Glomerular endothelial cell (primary cell): ENCODE measurements around the gene WNT4. TPM values are rescaled to one million over a fixed set of nuclear protein-coding genes. Genes with fewer than 3 reads are reported as not detected.

ENCODE experiments used
- DNase-seq: peaks from one replicate; pipeline ENCODE4 v3.0.0-alpha.2; 2011; ENCODE audit warnings: low read depth, low spot score; ENCODE audit errors: extremely low read depth
- total RNA-seq: library from RNA; depleted of rRNA; stranded (reverse); fragments of >200 nt; gene quantifications from 2 replicates; pipeline ENCODE4 v1.2.3, GENCODE V29; 2015

WNT4 gene
- total RNA-seq, 1 donor from 2014 or later, result 0.29 TPM

DNA sequence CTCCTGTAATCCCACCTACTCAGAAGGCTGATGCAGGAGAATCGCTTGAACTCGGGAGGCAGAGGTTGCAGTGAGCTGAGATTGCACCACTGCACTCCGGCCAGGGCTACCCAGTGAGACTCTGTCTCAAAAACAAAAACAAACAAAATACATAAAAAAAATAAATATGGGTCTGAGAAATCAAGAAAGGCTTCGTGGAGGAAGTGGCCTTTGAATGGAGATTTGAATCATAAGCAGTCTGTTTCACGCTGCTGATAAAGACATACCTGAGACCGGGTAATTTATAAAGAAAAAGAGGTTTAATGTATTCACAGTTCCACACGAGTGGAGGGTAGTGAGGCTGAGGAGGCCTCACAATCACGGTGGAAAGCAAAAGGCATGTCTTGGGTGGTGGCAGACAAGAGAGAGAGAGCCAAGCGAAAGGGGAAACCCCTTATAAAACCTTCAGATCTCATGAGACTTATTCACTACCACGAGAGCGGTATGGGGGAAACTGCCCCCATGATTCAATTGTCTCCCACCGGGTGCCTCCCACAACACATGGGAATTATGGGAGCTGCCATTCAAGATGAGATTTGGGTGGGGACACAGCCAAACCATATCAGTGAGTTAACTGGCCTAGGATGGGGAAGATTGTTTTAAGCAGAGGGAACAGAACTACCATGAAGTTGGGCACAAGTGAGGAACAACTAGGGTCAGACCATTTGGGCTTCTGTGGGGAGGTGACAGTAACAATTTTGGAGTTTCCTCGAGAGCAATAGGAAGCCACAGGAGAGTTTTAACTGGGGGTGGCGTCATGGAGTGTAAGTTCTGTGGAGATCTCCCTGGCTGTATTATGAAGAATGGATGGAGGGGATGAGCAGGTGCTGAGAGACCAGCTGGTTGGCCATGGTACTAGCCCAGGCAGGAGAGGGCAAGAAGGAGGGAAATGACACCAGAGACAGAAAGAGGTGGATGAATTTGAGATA, 22.2 kb upstream of the WNT4 start:
- no peak for DNase-seq

DNA sequence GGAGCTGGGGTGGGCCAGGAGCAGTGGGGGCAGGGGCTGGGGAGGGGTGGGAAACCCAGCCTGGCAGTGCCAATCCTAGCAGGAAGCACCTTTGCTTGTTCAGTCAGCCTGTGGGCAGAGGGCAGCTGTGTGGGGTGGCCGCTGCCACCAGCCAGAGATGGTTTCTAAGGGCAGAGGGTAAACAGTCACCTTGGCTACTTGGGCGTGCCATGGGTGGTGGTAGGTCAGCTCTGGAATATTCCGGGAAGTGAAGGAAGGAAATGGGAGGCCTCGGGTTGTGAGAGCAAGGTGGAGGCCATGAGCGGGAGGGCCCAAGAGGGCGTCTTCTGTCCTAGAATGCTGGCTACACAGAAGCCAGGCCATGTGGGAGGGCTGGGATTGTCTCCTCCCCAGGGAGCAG, 20.7 kb upstream of the WNT4 start:
- no peak for DNase-seq

DNA sequence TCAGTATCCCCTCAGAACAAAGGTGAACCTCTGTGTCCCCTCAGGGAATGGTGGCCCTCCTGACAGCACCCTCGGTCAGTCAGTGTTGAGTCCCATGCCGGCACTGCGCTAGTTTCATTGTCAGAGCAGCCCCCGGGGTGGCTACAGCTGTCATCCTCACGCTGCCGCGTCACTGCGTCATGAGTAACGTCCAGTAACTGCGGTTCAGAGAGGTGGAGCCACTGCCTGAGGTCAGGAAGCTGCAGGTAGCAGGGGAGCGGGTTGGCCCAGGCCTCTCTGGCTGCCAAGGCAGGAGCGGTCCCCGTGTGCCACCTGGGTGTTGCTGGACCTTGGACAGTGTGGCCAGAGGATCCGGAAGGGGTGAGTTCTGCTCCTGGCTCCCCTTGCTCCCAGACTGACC, 20.2 kb upstream of the WNT4 start:
- no peak for DNase-seq

DNA sequence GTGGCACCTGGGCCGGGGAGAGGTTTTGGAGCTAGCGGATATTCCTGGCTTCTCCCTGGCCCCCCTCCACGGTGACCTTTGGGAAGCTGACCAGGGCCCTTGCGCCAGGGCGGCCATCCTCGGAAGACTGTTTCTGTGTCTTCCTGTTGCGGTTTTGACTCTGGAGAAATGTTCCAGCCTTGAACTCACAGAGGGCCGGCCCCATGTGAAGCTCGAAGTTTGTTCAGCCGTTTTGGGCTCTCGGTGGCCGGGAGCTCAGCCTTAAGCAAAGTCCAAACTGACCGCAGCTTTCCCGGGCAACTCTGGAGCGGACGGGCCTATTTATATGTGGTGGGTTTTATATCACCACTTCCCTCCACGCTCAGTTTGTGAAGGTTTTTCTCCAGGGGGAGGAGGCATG, 17.0 kb upstream of the WNT4 start:
- no peak for DNase-seq

DNA sequence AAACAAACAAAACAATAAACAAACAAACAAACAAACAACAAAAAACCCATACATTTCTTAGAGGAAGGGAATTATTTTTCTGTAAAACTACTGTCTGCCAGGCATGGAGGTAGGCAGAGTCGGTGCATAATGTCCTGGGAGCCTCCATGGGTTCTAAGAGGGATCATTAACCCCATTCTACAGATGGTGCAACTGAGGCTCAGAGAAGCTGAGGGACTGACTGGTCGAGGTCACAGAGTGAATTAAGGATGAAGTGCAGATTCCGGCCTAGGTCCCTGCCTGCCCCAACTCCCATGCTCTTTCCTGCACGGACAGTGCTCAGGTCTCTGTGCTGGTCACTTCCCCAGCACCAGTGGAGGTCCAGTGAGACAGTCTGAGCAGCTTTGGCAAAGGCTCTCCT, 15.8 kb upstream of the WNT4 start:
- no peak for DNase-seq

DNA sequence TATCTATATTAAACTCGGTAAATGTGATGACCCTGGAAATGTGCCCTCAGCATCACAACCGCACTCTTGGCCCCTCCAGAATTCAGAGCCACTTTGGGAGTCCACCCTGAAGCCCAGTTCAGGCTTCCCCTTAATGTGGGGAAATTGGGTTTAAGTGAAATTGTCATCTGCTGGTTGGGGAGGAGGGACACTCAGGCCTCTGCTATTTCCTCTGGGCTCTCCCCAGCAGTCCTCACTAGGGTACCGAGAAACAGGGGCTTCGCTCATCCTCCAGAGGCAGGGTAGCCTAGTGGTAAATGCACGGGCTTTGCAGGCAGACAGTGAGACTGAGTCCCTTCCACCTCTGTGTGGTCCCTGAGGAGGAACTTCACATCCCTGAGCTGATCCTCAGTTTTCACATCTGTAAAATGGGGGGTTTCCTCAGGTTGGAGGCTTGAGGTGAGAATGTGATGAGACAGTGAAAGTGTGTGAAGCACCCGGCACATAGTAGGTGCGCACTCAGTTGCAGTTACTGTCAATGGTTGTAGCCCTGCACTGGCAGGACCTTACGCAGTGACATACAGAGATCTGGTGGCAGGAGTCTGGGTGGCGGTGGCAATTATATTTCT, 14.6 kb upstream of the WNT4 start:
- DNase-seq, result no peak

DNA sequence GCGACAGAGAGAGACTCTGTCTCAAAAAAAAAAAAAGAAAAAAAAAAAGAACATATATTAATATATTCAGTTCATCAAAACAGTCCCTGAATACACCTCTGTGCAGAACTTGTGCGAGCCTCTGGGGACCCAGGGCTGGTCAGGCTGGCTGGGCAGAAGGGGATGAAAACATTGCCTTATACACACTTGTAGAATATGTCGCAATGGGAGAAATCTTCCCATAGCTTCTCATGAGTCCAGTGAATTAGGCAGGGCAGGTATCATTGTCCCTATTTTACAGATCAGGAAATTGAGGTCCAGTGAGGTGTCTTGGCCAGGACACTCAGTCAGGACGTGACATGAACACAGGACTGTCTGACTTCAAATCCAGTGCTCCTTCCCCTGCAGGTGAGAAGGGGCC, 12.6 kb upstream of the WNT4 start:
- no peak for DNase-seq

DNA sequence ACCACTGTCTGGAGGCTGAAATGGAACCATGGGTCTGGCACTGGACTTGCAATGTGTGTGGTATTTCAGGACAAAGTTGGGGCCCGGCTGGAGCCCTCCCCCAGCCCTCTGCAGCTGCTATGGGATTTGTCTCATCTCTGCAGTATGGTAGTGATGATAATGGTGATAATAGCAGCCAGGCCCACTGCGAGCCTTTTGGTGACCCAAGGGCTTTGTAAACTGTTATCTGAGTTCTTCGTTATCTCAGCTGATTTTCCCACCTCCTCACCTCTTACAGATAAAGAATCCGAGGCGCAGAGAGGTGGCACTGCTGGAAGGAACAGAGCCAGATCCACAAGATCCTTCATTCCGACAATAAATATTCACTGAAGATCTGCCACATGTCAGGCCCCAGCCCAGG, 11.7 kb upstream of the WNT4 start:
- DNase-seq, result no peak

DNA sequence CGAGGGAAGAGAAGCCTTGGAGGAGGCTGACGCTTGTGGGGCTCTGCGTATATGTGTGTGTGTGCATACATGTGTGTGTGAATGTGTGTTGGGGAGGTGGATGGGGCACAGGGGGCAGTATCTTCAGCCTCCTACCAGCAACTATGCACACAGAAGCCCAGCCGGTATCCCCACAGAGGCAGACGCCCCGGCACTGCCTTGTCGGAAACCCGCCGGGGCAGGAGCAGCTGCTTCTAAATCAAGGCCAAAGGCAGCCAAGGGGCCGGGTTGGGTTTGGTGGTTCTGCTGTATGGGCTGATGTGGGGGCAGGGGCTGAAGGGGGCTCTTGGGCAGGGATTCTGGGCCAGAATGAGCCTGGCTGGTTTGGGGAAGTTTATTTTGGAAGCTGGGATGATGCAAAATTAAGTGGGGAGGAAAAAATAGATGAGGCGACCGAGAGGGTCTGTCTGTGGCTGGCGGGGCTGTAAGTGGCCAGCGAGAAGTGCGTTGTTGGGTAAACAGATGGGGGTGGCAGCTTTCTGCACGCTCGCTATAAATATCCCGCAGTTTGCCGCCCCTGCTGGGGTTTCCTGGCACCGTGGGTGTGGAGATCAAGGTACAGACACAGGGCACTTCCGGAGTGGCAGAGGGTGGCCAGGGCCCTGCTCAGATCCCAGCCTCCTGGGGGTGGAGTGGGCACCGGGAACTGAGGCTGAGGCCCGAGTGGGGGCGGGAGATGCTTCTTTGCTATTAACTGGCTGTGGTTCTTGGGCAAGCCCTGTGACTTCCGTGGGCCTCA, 11.0 kb upstream of the WNT4 start:
- no peak for DNase-seq

DNA sequence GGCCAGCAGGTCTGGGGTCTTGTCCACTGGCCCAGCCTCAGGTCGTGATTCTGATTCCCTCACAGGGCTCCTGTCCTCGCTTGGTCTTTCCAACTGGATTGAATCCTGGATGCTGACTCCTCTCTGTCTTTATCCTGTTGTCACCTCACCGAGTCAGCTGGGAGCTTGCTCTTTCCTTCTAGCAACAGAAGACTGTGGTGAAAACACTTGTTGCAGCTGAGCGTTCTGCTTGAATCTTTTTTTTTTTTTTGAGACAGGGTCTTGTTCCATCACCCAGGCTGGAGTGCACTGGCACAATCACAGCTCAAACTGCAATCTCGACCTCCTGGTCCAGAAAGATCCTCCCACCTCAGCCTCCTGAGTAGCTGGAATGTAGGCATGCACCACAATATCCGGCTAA, 8.0 kb upstream of the WNT4 start:
- DNase-seq, result no peak

DNA sequence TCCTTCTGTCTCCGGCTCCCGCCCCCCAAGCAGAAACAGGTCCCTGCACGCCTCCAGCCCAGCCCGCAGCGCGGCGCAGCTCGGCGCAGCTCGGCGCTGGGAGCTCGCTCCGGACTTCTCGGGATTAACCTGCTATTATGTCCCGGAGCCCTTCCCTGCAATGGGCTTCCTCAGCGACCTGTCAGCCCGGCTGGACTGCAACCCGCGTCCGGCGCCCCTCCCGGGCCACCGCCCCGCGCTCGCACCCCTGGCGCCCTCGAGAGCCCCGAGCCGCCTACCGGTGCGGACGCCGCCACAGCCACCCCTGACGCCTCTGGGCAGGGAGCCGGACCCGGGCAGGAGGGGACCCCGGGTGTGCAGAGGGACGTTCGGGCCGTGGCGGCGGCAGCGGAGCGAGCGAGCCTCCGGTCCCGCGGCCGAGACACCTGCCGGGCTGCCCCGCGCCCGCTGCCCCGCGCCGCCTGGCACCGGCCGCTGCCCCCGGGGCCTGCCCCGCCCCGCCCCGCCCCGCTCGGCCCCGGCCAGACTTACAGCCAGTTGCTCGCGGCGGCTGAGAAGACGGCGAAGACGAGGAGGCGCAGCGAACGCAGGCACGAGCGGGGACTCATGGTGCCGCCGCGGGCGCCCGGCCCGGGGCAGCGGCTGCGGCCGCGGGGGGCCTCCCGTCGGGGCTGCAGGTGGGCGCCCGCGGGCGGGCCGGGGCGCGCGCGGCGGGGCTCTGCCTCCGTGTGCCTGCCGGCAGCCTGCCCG, 407 bp downstream of the WNT4 start:
- DNase-seq, result no peak

DNA sequence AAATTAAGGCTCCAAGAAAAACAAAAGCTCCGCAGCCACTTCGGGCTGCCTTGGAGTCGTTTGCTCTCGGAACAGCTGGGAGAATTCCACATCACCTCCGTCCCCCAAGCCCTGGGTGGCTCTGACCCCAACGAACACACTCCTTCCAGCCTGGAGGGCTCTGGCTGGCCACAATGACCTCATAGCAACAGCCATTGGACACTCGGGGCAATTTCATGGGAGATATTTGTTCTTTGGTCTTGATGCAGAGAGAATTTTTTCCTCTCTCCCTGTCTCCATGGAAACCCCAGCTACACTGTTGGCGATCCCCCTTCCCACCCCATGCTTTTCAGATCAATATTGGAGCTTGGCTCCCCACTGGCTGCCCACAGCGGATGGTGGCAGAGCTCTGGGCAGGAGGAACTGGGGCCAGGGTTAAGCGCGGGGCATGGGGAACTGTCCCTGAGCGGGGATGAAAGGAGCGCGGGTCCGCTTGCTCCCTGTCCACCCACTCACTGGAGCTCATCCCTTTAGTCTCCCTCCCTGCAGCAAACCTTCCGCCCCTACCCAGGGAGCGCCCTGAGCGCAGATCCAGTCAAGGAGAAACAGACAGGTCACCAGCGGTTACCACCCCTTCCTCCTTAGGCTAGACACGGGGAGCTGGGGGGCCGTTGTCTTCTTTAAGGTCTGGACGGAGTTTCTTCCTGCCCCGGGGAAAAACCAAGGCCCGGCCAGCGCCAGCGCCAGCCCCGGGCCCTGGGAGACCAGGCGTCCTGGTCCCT, 1.2 kb downstream of the WNT4 start:
- no peak for DNase-seq

DNA sequence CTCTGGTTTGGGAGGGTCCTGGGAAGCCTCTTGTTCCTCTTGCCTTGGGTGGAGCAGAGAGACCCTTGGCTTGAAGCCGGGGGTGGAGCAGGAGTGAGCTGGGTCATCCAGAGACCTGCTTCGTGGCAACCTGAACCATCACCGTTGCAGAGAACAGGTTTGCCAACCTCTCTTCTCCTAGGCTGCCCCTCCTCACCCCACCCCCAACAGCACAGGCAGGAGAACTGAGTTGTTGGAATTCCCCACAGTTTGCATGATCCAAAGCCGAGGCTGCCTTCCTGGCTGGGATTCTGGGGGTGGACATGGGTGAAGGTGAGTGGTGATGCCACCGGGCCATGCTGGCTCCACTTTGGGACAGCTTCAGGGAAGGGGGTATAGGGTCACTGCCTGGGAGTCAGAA, 2.2 kb downstream of the WNT4 start:
- no peak for DNase-seq

DNA sequence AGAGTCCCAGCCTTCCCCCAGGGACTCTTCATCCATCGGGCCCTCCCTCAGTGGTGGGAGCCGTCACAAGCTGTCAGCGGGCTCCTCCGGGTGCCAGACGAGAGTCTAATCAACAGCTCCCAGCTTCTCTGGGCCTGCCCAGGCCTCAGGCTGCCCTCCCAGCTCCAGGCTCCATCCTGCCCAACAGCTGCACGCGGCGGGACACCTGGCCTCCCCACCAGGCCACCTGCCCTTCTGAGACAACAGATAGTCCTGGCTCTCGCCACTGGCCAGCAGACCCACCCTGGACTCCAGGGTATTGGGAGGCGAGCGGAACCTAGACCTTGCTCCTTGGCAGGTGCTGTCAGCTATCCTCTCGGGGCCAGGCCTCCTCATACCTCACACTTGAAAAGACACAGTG, 3.1 kb downstream of the WNT4 start:
- DNase-seq, result no peak

DNA sequence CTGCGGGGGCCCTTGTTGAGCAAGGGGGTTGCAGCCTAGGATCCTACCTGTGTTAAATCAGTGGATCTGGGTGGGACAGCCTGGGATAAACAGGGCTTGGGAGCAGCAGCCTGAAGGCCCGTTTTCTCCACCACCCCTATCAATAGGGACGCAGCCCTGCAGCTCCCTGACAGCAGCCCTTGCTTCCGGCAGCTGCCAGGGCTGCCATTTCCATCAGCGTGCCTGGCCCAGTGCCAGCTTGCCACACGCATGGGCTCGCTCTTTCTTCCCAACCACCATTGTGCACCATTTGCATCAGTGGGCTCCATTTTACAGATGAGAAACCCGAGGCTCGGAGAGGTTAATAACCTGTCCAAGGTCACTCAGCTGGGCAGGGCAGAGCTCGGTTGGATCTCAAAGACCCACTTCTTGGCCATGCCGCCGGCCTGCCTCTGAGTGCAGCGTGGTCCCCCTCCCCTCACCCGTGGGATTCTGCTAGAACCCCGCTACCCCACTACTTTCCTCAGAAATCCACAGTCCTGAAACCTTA, 3.8 kb downstream of the WNT4 start:
- DNase-seq, result no peak

DNA sequence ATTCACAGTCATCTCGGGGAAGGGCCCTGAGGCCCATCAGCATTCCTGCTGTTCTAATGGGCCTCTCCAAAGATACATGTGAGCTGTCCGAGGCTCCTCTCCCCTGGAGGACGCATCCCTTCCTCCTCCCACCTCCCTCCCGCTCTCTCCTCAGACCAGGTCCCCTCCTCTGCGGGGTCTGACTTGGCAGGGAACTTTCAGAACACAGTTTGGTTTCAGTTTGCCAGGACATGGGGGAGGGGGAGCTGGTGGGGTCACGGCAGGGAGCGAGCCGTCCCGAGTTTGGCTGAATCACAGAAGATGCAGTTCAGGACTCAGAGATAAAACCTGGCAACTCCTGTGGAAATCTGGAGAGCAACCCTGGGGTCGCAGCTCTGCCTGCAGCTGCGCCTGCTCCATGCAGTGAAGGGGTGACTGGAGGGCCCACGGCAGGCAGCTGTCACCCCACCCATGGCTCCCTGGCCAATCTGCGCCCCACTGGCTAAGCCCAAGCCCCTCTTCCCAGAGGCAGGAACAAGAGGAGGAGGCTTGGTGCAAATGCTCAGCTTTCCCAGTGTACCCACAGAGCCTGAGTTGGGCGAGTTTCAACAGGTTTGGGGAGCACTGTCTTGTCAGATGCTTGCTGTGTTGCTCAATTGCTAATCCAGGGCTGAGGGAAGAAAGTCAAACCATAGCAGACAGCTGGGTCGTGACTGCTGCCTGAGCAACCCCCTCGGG, 5.7 kb downstream of the WNT4 start:
- DNase-seq, result no peak

DNA sequence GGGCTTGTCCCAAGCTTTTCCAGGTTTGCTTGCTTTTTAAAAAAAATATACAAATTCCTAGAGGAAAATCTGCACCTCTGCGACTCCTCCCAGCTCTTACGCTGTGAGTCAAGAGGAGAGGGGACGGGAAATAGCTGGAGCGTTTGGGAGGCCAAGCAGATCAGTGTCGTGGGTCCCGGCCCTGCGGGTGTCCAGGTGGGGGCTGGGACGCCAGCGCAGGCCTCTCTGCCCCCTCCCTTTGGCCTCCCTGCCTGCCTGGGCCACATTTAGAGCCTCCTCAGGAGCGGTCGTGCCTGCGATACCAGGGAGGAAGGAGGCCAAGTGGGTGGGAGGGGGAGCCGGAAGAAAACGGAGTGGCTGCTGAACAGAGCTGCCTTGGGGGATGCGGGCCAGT, 9.0 kb downstream of the WNT4 start:
- no peak for DNase-seq

DNA sequence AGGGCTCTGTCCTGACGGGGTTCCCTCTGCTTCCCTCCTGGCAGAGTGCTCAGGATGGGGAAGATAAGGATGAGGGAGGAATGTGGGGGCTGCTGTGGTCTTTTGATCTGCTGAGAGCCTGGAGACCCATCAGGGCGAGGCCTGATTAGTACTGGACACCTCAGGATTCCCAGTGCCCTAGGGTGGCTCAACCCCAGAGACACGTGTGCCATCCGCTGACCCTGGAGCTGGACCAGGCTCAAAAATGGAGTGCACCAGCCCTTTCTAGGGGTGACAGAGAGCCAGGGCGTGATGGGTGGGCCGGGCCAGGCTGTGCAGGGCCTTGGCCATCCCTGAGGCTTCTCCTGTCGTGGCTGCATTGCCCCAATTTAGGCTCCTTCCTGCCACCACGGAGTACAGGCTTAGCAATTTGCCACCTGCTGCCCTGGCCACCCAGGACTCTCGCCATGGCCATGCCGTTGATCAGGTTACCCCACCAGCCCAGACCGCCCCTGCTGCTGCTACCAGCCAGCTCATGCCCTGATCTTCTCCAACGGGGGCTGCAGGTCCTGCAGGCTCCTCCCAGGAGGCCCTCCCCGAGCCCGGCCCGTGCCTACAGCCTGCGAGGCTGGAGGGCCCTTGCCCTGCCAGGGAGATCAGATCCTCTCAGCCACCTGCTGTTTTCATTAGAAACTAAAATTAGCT, 9.5 kb downstream of the WNT4 start:
- DNase-seq, result no peak
